Panc1 (cell line): Measurements from ENCODE around the gene PAK4. TPM values are rescaled to one million over a fixed set of nuclear protein-coding genes. Genes with fewer than 3 reads are reported as not detected.

ENCODE experiments used
- ATAC-seq: fragments of 200-7000 bp; cut with Tn5 transposase; 2 replicates; pipeline ENCODE4 v1.9.1; 2020; ENCODE audit warnings: mild to moderate bottlenecking, moderate library complexity
- BruUV-seq: library from RNA; stranded (reverse); fragments of 400-500 nt; replicated peaks from 2 replicates; lab custom pipeline; 2021; lab: Mats Ljungman, UMichigan
- CTCF ChIA-PET: fragments of 300-600 bp; sonication (Branson Sonifier 250); formaldehyde crosslinking; loops from one replicate; lab custom pipeline; 2022; ENCODE audit warnings: antibody characterized with exemption; lab: Charles Lee
- POLR2A ChIA-PET: fragments of 300-600 bp; sonication (Branson Sonifier 250); formaldehyde crosslinking; loops from one replicate; lab custom pipeline; 2022; ENCODE audit warnings: antibody characterized with exemption; lab: Charles Lee
- DNase-seq: peaks from one replicate; pipeline ENCODE4 v3.0.0-alpha.2; 2010; ENCODE audit warnings: low read depth, low spot score
- H3K27ac ChIP-seq: 2 replicates; pipeline ENCODE4 v1.5.1; 2011; ENCODE audit warnings: mild to moderate bottlenecking, low read length, inconsistent platforms
- H3K27me3 ChIP-seq: fragments of 200-500 bp; sonication (Bioruptor generic); 2 replicates; pipeline ENCODE4 v1.6.0; 2014; ENCODE audit warnings: low read length, inconsistent platforms; ENCODE audit not compliant: control insufficient read depth, insufficient read depth
- H3K36me3 ChIP-seq: fragments of 200-500 bp; sonication (Bioruptor generic); 2 replicates; pipeline ENCODE4 v1.5.1; 2014; ENCODE audit warnings: inconsistent platforms, mild to moderate bottlenecking, low read length, moderate library complexity; ENCODE audit not compliant: control insufficient read depth, insufficient read depth
- H3K4me1 ChIP-seq: 2 replicates; pipeline ENCODE4 v1.5.1; 2011; ENCODE audit warnings: inconsistent platforms, mild to moderate bottlenecking, low read length, moderate library complexity; ENCODE audit not compliant: control insufficient read depth, insufficient read depth
- H3K4me3 ChIP-seq, 2 experiments: 2 replicates each; pipeline ENCODE4 v1.5.1; 2011 to 2012; ENCODE audit warnings: low read depth in 2 of 2, low read length in 2 of 2, mild to moderate bottlenecking in 2 of 2, inconsistent platforms in 1 of 2, moderate library complexity in 1 of 2
- H3K9me3 ChIP-seq: fragments of 200-500 bp; sonication (Bioruptor generic); 2 replicates; pipeline ENCODE4 v1.5.1; 2014; ENCODE audit warnings: low read depth, mild to moderate bottlenecking, inconsistent platforms, low read length, moderate library complexity; ENCODE audit not compliant: control insufficient read depth, insufficient read depth
- POLR2AphosphoS5 ChIP-seq: IDR thresholded peaks from 2 replicates; pipeline ENCODE4 v1.6.1; 2012; ENCODE audit warnings: mild to moderate bottlenecking, low read depth, low read length, moderate library complexity
- SIN3A ChIP-seq: IDR thresholded peaks from 2 replicates; pipeline ENCODE4 v1.6.1; 2012; ENCODE audit warnings: low read depth, mild to moderate bottlenecking, low read length, moderate library complexity, borderline replicate concordance; ENCODE audit not compliant: insufficient read depth
- TCF7L2 ChIP-seq: IDR thresholded peaks from 2 replicates; pipeline ENCODE4 v1.6.1; 2011; ENCODE audit warnings: mild to moderate bottlenecking, low read depth, low read length, inconsistent platforms
- in situ Hi-C: cut with HindIII; loops from 2 replicates; pipeline ENCODE4 v1.10.0; 2016; ENCODE audit warnings: low sequenced_read_pairs, low pct_unique_long_range_greater_than_20kb
- intact Hi-C: fragments of 100-400 bp; cut with micrococcal nuclease; formaldehyde crosslinking; loops from one replicate; pipeline ENCODE4 v1.10.0; 2022; ENCODE audit not compliant: unreplicated experiment
- total RNA-seq: library from RNA; stranded (reverse); gene quantifications from one replicate; pipeline ENCODE4 v1.2.1, GENCODE V29; 2021; ENCODE audit not compliant: unreplicated experiment
- TF ChIP-seq, protein P1 (sequence below): fragments of 450-650 bp; IDR thresholded peaks from 2 replicates; pipeline ENCODE4 v1.5.1; 2017; ENCODE audit warnings: mild to moderate bottlenecking
- TF ChIP-seq, protein P2 (sequence below), 2 experiments: IDR thresholded peaks; 2 replicates each; pipeline ENCODE4 v1.6.1; 2011 to 2012; ENCODE audit warnings: low read depth in 2 of 2, control low read depth in 1 of 2, low read length in 1 of 2, mild to moderate bottlenecking in 1 of 2, moderate library complexity in 1 of 2; ENCODE audit not compliant: insufficient read depth in 1 of 2

The PAK4 gene
- total RNA-seq, 1 experiment from 2014 or later: 311 TPM

DNA sequence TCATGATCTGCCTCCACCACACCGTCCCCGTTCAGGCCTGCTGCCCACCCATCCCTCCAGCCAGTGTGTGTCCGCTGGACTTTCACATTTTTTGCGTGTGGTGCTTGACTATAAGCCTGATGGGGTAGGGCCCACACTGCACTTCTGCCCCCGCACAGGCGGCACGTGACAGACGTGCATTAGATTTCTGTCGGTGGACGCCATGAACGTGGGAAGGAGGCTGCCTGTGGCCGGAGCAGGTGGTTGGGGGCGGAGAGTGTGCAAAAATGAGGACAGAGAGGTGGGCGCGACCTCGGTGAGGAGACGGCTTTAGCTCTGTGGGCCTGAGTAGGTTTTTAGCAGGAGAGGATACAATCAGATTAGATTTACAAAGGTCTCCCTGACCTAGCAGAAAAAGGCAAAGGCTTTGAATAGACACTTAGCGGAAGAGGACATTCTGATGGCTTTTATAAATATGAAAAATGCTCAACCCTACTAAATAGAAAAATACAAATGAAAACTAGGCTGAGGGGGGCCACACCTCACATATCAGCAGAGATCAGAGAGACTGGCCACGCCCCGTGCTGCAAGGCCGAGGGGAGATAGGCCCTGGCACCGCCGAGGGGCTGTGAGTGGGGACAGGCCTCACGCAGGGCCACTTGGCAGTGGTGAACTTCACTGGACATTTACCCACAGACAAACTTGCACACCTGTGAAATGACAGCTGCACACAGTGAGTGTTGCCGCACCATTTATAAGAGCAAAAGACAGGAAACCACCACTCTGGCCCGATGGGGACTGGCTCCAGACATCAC is 25.4 kb downstream of the PAK4 start:
- intact Hi-C loops: no loop called here
- H3K4me3 ChIP-seq: no peak overlapping the region
- CTCF ChIA-PET: interaction anchor here (0.7 kb wide), 1 partner anchor 313 kb away, joined by 3 read pairs; no protein-coding TSS in a partner anchor

DNA sequence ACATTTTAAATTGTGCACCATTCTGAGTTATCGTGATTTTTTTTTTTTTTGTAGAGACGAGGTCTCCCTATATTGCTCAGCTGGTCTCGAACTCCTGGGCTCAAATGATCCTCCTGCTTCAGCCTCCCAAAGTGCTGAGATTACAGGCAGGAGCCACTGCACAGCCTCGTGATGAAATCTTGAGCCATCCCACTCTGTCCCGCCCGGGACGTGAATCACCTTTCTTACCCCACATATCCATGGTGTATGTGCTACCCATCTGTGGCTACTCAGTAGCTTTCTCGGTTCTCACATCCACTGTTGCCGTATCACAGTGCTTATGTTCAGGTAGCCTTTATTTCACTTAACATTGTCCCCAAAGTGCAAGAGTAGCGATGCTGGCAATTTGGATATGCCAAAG is 26.5 kb downstream of the PAK4 start:
- no peak overlapping the region for H3K27ac ChIP-seq
- TF ChIP-seq, protein P1, sequence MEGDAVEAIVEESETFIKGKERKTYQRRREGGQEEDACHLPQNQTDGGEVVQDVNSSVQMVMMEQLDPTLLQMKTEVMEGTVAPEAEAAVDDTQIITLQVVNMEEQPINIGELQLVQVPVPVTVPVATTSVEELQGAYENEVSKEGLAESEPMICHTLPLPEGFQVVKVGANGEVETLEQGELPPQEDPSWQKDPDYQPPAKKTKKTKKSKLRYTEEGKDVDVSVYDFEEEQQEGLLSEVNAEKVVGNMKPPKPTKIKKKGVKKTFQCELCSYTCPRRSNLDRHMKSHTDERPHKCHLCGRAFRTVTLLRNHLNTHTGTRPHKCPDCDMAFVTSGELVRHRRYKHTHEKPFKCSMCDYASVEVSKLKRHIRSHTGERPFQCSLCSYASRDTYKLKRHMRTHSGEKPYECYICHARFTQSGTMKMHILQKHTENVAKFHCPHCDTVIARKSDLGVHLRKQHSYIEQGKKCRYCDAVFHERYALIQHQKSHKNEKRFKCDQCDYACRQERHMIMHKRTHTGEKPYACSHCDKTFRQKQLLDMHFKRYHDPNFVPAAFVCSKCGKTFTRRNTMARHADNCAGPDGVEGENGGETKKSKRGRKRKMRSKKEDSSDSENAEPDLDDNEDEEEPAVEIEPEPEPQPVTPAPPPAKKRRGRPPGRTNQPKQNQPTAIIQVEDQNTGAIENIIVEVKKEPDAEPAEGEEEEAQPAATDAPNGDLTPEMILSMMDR: no peak
- no peak for TF ChIP-seq POLR2AphosphoS5
- TF ChIP-seq, protein P2, sequence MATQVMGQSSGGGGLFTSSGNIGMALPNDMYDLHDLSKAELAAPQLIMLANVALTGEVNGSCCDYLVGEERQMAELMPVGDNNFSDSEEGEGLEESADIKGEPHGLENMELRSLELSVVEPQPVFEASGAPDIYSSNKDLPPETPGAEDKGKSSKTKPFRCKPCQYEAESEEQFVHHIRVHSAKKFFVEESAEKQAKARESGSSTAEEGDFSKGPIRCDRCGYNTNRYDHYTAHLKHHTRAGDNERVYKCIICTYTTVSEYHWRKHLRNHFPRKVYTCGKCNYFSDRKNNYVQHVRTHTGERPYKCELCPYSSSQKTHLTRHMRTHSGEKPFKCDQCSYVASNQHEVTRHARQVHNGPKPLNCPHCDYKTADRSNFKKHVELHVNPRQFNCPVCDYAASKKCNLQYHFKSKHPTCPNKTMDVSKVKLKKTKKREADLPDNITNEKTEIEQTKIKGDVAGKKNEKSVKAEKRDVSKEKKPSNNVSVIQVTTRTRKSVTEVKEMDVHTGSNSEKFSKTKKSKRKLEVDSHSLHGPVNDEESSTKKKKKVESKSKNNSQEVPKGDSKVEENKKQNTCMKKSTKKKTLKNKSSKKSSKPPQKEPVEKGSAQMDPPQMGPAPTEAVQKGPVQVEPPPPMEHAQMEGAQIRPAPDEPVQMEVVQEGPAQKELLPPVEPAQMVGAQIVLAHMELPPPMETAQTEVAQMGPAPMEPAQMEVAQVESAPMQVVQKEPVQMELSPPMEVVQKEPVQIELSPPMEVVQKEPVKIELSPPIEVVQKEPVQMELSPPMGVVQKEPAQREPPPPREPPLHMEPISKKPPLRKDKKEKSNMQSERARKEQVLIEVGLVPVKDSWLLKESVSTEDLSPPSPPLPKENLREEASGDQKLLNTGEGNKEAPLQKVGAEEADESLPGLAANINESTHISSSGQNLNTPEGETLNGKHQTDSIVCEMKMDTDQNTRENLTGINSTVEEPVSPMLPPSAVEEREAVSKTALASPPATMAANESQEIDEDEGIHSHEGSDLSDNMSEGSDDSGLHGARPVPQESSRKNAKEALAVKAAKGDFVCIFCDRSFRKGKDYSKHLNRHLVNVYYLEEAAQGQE (IDR thresholded peaks at IDR 0.05; ENCODE audit: insufficient read depth in 1 of 2, low read depth in 2 of 2, low read length in 1 of 2): no peak
- intact Hi-C loops (no loop called here), in situ Hi-C loops (no loop called here)
- H3K27me3 ChIP-seq: no peaks in the 10 kb centered on the region
- no peaks in the 10 kb centered on the region for H3K36me3 ChIP-seq
- no TSS peak for BruUV-seq
- POLR2A ChIA-PET: no interaction called here
- no peak overlapping the region for H3K4me3 ChIP-seq
- peaks cover 33% of the 10 kb centered on the region for H3K4me1 ChIP-seq
- H3K9me3 ChIP-seq: no peaks in the 10 kb centered on the region
- DNase-seq: no peak
- no peak for ATAC-seq
- CTCF ChIA-PET: interaction anchor here (0.6 to 1.1 kb wide), 3 partner anchors 30 to 314 kb away, joined by 3 read pairs; no protein-coding TSS in a partner anchor

More for the DNA sequence above, 25.4 kb downstream of the PAK4 start:
- POLR2A ChIA-PET: no interaction called here
- H3K27me3 ChIP-seq: no peaks in the 10 kb centered on the region
- no peaks in the 10 kb centered on the region for H3K36me3 ChIP-seq
- BruUV-seq: no TSS peak
- DNase-seq (no peak), ATAC-seq (no peak)
- peaks cover 24% of the 10 kb centered on the region for H3K4me1 ChIP-seq
- in situ Hi-C loops: no loop called here
- no peaks in the 10 kb centered on the region for H3K9me3 ChIP-seq
- 0 out of 2 replicates have a peak, but pooled peaks have one; percentile 21 for TF ChIP-seq POLR2AphosphoS5
- TF ChIP-seq TCF7L2: no peak
- H3K27ac ChIP-seq: no peak overlapping the region

DNA sequence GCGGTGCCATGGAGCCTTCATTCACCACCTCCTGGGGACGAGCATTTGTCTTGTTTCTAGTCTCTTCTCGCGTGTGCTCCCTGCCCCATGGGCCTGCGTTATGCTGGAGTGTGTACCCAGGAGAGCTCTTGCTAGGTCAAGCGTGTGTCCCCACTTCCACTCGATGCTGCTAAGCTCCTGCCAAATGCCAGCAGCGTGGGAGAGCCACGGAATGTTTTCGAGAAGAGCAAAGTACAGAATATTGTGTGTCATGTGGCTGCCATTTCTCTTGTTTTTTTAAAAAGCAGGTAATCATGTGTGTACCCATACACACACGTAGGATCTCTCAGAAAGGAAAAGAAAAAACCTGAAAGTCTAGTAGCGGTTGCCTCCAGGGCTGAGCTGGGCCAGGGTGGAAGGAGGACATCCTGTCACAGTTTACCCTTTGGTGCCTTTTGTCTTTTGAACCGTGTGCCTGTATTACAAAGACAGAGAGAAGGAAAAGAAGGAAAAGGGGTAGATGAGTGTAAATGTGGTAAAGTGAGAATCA is 28.6 kb downstream of the PAK4 start:
- ChIA-PET POLR2A (interaction anchor here (0.6 kb wide), 4 partner anchors 37 to 262 kb away, joined by 3 to 14 read pairs (median 8); no protein-coding TSS in a partner anchor), CTCF (interaction anchor here (0.5 kb wide), 1 partner anchor 21 kb away, joined by 4 read pairs; no protein-coding TSS in a partner anchor)
- TSS peak; percentile 37 for BruUV-seq
- DNase-seq (no peak), ATAC-seq (no peak)
- intact Hi-C loops (no loop called here), in situ Hi-C loops (no loop called here)
- no peaks in the 10 kb centered on the region for H3K9me3 ChIP-seq
- no peaks in the 10 kb centered on the region for H3K36me3 ChIP-seq
- TF ChIP-seq, protein P1: no peak
- TF ChIP-seq, protein P2 (IDR thresholded peaks at IDR 0.05; ENCODE audit: insufficient read depth in 1 of 2, low read depth in 2 of 2, low read length in 1 of 2): no peak
- TF ChIP-seq POLR2AphosphoS5: no peak
- TF ChIP-seq SIN3A: no peak
- no peak for TF ChIP-seq TCF7L2
- 0 out of 2 replicates have a peak overlapping the region, but pooled peaks have one; percentile 5 for H3K27ac ChIP-seq
- no peak overlapping the region for H3K4me3 ChIP-seq
- no peaks in the 10 kb centered on the region for H3K27me3 ChIP-seq
- peaks cover 51% of the 10 kb centered on the region for H3K4me1 ChIP-seq
